B cell (primary cell): ENCODE measurements around the gene NOXA1.

Experiments
- EZH2 ChIP-seq: IDR thresholded peaks from 2 replicates; pipeline ENCODE4 v1.6.1; 2012; ENCODE audit warnings: borderline replicate concordance, low read depth, mild to moderate bottlenecking, moderate library complexity, low read length; ENCODE audit not compliant: insufficient read depth, poor library complexity, severe bottlenecking
- TF ChIP-seq, protein P1 (sequence below): fragments of 200-600 bp; IDR thresholded peaks from one replicate; pipeline ENCODE4 v1.8.0; 2022; ENCODE audit warnings: antibody characterized with exemption, mild to moderate bottlenecking

- TF ChIP-seq, protein P1, sequence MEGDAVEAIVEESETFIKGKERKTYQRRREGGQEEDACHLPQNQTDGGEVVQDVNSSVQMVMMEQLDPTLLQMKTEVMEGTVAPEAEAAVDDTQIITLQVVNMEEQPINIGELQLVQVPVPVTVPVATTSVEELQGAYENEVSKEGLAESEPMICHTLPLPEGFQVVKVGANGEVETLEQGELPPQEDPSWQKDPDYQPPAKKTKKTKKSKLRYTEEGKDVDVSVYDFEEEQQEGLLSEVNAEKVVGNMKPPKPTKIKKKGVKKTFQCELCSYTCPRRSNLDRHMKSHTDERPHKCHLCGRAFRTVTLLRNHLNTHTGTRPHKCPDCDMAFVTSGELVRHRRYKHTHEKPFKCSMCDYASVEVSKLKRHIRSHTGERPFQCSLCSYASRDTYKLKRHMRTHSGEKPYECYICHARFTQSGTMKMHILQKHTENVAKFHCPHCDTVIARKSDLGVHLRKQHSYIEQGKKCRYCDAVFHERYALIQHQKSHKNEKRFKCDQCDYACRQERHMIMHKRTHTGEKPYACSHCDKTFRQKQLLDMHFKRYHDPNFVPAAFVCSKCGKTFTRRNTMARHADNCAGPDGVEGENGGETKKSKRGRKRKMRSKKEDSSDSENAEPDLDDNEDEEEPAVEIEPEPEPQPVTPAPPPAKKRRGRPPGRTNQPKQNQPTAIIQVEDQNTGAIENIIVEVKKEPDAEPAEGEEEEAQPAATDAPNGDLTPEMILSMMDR = no peak
- TF ChIP-seq EZH2 = no peak
Measured at GRCh38 chr9:137478962-137479861, 56.0 kb downstream of the NOXA1 start.
